ENCODE data around the gene CASQ1.

CASQ1 gene

DNA sequence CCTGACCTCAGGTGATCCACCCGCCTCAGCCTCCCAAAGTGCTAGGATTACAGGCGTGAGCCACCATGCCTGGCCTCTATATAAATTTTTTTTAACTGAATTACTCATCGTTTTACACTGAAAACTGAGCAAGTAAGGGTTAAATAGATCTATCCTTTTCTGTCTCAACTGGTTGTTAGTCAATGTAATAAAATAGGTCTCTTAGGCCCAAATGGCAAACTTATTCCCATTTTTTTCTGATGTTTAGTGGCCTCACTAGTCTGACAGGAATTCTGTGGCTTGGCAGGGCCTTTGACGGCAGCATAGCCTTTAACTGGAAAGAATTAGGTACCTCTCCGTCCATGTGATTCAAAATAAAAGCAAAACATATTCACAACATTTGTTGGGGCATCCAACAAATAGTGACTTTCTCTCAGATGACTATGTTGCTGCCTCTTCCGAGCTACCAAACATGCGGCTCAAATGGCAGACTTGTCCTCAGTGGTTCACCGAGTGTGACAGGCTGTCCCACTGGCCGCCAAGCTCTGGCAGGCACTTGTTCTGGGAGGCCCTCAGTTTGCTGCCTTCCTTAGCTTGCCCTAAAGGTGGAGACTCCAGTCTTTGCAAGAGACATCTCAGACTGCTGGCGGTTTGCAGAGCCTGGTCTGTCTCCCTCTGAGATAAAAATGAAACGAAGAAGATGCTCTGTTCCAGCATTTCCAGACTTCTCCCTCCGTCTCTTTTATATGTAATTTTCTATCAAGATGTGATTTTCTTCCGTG lies 21.6 kb upstream of the CASQ1 start:
- no peak for DNase-seq (ENCODE audit: low read depth, low spot score)

DNA sequence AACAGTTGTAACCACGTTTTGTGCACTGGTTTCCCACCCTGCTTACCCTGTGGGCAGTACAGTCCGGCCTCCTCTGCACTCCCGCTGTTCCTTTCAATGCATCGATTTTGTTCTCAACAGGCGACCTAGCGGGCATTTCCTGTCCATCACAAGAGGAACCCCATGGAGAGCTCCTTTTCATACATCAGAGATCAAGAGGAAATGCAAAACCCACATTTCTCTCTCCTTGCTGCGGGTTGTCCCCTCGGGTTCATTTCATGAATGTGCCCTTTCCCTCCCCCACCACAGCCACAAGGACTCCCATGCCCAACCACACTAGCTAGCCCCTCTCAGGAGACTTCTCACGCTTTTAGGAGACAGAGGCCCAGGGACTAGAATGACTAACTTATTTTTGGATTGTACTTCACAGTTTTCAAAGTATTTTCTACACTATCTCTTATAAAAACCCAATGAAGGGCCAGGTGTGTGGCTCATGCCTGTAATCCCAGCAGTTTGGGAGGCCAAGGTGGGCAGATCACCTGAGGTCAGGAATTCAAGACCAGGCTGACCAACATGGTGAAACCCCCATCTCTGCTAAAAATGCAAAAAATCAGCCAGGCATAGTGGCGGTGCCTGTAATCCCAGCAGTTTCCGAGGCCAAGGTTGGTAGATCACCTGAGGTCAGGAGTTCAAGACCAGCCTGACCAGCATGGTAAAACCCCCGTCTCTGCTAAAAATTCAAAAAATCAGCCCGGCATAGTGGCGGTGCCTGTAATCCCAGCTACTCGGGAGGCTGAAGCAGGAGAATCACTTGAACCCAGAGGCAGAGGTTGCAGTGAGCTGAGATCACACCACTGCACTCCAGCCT lies 20.6 kb upstream of the CASQ1 start:
- no peak for DNase-seq (ENCODE audit: low read depth, low spot score)

DNA sequence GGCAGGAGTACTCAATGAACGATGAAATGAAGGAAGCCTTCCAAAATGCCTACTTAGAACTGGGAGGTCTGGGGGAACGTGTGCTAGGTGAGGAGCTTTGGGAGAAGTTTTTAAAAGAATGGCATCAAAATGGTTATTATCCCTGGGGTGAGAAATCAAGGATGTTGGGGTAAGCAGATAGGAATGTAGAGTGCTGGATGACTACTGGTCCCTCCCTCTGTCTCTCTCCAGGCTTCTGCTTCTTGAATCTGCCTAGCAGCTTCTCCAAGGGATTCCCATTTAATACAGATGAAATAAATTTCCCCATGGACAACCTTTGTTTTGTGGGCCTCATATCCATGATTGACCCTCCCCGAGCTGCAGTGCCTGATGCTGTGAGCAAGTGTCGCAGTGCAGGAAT lies 19.0 kb upstream of the CASQ1 start:
- DNase-seq (ENCODE audit: low read depth, low spot score) = no peak

DNA sequence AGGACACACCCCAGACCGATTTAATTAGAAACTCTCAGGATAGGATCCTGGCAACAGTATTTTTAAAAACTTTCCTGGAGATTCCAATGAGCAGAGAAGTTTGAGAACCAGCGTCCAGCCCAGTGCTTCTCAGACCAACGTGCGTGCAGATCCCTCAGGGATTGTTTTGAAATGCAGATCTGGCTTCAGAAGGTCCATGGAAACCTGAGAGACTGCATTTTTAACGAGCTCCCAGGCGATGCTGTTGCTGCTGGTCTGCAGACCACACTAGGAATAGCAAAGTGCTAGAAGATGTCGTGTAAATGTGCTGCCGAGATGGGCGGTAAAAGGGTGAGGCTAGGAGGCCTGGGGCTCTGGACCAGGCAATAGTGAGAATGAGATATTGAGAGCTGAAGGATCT lies 18.4 kb upstream of the CASQ1 start:
- no peak for DNase-seq (ENCODE audit: low read depth, low spot score)

DNA sequence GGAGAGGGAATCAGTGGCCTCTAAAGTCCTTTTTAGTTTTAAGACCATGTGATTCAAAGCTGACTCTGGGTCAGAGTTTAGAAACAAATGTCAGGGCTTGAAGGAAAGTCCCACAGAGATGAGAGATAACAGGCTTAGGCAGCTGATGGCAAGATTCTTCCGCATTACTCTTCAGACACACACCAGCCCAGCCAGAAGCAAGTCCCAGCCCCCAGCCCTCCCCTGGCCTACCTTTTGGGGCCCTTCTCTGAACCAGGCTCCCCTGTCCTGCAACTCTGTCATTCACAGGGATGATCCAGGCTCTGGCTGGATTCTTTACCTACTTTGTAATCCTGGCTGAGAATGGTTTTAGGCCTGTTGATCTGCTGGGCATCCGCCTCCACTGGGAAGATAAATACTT lies 13.1 kb upstream of the CASQ1 start:
- DNase-seq (ENCODE audit: low read depth, low spot score) = no peak

DNA sequence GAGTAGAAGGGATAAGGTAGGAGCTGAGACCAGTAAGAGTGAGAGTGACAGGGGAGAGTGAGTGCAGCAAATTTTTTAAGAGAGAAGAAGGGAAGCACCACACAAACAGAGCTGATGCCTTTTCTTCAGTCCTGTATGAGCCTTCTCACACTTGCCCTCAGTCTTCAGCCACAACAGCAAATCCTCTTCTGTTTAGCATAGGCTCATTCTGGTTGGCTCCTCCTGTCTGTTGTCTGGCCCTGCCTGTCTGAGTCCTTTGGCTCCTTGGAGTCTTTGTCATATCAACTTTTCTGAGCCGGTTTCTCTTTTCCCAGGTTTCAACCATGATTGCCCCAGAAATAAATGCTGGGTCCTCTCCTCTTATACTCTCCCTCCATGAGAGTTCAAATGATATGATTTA lies 12.7 kb upstream of the CASQ1 start:
- DNase-seq (ENCODE audit: low read depth, low spot score) = no peak

DNA sequence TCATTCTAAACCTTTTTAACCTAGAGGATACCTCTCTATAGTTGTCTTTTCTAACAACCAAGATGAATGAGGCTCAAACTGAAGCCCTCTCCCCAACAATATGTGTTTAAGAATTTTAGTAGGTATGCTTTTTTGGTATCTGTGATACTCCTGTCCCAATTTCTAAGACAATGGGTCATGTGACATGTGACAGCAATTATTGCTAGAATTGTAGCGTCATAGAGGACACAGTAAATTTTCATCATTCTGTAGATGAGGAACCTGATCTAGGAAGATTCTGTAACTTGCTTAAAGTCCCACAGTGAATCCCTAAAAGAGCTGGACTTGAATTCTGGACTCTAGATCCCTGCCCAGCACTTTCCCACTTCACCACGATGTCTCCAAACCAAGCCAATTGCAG lies 11.6 kb upstream of the CASQ1 start:
- DNase-seq (ENCODE audit: low read depth, low spot score) = no peak

DNA sequence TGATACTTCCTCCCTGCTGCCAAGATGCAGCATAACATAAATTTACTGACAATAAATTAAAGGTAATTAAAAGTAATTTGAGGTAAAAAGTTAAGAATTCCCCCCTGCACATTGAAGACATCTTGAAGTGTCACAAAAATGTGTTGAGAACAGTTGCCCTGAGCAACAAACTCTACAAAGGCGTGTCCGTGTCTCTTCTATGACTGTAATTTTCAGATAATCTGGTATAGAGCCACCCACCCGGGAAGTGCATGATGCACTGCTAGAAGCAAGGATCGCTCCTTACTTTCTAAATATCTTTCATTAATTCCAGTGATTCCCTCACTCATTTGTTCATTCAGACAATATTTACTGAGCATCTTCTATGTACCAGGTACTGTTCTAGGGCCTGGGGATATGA lies 11.0 kb upstream of the CASQ1 start:
- no peak for DNase-seq (ENCODE audit: low read depth, low spot score)

DNA sequence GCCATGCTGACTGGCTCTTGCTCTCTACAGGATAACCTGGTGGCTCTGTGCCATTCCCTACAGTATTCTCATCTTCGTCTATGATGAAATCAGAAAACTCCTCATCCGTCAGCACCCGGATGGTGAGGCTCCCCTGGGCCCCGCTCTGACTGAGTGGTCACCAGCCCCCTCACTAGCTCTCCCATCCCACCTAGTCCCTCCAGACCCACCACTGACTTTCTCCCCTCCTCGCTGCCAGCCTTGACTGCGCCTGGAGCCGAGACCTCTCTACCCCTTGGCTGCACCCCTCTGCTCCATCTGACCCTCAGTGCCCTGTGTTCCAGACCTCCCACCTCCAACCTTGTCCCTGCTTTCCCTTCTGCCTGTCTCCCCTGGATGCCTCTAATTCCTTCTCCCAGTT lies 4.1 kb upstream of the CASQ1 start:
- no peak for DNase-seq (ENCODE audit: low read depth, low spot score)

DNA sequence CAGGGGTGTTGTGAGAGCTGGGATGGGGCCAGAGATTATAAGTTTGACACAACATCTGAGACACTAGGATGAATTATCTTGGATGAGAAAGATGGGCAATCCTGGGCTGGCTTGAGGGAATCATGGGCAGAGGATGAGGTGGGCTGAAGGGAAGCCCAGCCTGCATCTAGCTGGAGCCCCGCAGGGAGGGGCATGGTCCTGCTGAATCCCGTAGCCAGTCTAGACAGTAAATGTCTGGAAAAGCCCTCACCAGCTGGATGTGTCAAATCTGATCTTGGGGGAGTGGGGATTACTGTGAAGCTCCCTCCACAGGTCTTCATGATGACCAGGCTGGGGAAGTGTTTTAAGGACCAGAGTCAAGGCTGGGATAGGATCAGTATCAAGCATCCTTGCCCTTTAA lies 3.6 kb upstream of the CASQ1 start:
- no peak for DNase-seq (ENCODE audit: low read depth, low spot score)

DNA sequence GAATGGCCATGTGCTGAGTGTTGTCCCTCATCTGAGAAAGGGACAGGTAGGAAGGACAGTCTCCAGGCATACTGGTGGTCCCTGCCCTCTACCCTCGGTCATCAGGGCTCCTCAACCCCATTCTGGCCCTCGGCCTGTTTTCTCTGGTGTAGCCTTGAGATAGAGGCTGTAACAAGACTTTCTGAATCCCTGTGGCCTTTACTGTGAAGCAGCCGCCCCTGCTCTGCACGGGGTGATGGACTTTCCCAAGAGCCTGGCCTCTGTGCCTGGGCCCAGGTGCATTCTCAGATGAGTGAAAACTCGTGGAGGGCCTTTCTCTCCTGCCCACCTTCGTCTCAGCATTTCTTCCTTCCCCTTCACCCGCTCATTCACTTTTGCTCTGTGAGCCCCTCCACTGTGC lies 3.0 kb upstream of the CASQ1 start:
- no peak for DNase-seq (ENCODE audit: low read depth, low spot score)

DNA sequence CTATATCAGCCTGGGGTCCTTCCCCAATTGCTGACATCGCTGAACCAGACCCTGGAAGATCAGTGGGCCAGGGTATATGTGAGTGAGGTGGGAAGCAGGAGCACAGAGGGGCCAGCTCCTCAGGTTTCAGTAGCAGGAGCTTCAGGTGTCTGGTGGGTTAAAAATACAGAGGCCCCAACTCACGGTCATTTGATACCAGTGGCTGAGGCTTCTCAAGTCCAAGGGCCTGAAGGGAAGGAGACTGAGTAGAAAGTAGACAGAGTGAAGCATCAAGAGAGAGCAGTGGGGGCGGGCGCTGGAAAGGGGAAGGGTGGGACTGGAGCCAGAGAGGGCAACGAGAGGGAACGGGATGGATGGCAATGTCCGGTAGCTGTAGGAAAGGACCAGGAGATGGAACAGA lies 2.0 kb upstream of the CASQ1 start:
- DNase-seq (ENCODE audit: low read depth, low spot score) = no peak

DNA sequence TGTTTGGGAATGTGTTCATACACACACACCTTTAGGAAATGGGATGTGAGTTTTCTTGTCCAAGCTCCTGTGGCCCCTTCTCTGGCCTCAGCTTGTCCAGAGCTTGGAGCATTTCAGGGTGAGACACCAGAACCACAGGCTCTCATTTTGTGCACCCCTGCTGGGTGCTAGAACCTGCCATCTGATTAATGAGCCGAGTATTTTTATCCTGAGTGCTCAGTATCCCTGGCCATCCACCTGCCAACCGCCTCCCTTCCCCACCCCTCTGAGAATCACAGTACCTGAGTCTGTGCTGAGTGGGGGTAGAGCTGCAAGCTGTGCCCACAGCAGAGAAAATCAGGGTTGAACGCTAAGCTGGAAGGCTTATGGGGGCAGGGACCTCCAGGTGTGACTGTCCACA lies 1.4 kb downstream of the CASQ1 start:
- DNase-seq (ENCODE audit: low read depth, low spot score) = no peak

DNA sequence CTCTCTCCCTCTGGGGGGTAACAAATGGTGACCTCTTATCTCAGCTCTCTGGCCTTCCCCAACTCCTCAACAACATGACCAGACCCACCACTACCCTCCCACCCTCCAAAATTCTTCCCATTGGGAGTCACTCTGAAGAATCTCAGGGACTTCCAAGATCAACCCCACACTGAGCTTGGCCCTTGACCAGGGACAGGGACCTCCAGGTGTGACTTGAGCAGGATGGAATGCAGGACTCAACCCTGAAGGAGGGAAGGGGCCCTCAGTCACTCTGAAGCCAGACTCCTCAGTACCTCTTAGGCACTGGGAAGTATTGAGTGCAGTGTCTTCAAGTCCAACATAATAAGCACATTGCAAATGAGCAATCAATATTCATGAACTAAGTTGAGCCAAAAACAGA lies 1.9 kb downstream of the CASQ1 start:
- no peak for DNase-seq (ENCODE audit: low read depth, low spot score)

DNA sequence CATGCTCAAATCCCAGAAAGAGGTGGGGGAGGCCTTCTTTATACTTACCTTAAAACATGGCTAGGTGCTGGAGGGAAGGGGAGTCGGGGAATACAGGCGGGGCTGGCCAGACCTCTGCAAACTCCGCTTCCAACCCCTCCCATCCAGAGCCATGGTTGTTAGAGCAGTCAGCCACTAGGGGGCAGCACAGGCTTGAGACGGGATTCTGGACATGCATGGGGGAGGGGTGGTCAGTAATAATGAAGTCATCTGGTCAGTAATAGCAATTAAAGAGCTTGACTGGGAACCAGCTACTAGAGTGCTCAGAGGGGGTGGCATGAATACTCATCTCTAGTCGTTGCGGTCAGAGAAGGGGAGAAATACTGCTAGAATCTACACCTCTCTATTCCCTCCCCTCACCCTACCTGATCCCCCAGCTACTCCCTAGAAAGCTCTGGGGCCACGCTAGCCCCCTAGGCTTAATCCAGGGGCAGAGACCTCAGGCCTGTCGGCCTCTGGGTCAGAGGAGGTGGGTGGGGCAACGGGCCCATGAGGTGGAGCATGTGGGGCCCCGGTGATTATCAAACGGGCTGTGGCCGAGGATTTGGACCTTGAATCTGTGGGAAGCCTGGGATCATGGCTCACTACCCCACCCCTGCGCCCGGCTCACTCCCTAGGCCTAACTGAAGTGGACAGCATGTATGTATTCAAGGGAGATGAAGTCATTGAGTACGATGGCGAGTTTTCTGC lies 2.9 kb downstream of the CASQ1 start:
- peak; percentile 62 for DNase-seq (ENCODE audit: low read depth, low spot score)

DNA sequence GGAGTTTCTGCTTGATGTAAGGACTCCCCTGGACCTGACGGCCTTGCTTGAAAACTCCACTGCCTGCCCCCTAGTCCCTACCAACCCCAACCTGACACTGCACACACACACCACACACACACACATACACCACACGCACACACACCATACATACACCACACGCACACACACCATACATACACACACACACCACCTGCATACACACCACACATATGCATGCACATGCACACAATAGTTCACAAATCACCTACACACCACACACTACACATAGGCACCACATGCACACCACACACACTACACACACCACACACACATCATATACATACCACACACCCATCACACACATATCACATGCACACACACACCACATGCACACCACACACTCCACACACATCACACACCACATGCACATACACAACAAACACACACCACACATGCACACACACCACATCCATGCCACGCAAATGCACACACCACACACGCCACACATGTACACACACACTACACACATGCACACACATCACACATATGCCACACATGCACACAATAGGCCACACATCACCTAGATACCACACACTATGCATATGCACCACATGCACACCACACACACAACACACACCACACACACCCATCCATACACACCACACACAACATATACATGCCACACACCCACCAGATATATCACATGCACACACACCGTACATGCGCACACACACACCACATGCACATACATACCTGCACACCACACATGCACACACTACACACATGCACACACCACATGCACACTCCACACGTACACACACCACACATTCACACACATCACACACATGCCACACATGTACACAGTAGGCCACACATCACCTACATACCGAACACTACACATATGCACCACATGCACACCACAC lies 3.7 kb downstream of the CASQ1 start:
- no peak for DNase-seq (ENCODE audit: low read depth, low spot score)

DNA sequence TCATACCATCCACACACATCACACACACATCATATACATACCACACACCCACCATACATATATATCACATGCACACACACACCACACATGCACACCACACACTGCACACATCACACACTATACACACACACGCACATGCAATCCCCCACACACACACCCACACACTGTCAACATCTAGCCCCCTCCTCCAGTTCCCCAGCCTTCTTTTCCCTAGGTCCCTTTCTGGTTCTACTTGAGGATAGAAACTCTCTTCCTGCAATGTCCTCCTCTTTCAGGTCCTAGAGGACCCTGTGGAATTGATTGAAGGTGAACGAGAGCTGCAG lies 4.3 kb downstream of the CASQ1 start:
- DNase-seq (ENCODE audit: low read depth, low spot score) = no peak

DNA sequence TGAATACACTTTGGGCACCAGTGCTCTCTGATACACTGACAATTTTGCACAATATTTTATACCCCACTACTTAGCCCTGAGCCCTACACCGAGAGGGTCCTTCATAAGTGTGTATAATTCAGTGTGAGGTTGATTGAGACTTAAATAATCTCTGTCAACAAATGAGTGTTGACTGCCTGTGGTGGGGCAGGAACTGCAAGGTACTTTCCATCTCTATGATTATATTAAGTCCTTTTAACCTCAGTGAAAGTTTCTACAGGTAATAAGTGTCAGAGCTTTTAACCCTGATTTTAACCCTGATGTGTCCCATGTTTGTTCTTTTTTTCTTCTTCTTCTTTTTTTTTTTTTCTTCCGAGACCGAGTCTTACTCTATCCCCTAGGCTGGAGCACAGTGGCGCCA lies 5.8 kb downstream of the CASQ1 start:
- no peak for DNase-seq (ENCODE audit: low read depth, low spot score)

DNA sequence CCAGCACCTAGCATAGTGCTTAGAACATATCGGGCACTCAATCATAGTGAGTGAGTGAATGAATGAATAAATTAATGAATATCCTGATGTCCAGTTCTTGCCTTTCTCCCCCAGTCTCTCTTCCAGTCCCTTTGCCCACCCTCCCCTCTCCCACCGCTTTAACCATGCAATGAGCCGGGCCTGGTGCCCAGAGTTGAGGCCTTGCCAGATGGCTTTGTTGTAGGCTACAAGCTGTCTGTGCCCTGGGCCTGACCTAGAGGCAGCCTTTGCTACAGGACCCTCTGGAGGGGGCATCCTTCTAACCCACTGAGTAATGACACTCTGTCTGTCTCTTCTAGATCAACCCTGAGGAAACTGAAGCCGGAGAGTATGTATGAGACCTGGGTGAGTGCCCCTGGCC lies 6.9 kb downstream of the CASQ1 start:
- no peak for DNase-seq (ENCODE audit: low read depth, low spot score)

DNA sequence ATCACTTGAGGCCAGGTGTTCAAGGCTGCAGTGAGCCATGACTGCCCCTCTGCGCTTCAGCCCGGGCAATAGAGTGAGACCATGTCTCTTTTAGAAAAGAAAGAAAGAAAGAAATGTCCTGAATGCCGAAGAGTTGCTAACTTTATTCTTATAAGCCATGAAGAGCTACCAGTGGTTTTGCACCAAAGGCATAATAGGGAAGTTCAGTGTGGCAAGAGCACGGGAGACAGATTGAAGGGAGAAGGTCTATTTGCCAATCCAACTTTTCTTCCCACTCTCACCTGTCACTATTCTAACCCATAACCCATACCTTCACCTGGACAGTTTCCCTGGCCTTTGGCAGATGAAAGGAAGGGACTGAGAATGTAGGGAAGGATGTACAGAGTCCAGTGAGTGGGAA lies 10.4 kb downstream of the CASQ1 start:
- DNase-seq (ENCODE audit: low read depth, low spot score) = no peak

DNA sequence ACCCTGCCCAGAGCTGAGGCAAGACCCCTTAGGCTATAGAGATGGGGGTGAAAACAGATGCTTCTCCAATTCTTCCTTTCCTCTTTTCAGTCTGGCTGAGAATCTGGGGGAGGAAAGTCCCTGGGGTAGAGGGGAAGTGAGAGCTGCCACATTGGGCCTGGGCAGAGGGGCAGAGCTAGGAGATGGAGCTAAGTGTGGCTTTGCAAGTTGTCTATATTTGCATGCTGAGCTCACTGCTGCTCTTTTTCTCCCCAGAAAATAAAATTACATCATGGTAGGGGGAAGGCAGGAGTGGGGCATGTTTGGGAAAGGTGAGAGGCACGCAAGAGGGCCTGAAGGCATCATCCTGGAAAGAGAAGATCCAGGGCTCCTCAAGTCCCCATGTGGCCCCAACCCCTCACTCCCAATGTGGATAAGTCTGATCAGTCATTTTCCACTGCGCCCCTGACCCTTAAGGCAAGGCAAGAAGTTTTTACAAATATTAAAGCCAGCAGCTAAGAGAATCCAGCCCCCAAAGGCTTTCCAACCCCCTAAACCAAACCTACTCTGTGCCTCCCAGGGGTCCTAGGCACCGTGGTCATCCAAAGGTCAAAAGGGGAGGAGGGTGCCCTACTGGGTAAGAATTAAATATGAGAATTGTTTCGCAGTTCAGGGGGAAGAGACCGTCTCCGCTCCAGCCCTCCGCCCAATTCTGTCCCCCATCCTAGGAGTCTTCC lies 14.3 kb downstream of the CASQ1 start:
- DNase-seq (ENCODE audit: low read depth, low spot score) = no peak
